CD4-positive, alpha-beta T cell treated with Interleukin-15 for 1 hour (primary cell): ENCODE data around the gene PGPEP1.
"Not testable (repeated sequence)": the region's sequence is repeated elsewhere in the genome, so short reads cannot be mapped to it uniquely, and the experiment has no call there.

Experiments used
- DNase-seq: peaks from one replicate; pipeline ENCODE4 v3.0.0-alpha.2; 2020

Gene PGPEP1

DNA sequence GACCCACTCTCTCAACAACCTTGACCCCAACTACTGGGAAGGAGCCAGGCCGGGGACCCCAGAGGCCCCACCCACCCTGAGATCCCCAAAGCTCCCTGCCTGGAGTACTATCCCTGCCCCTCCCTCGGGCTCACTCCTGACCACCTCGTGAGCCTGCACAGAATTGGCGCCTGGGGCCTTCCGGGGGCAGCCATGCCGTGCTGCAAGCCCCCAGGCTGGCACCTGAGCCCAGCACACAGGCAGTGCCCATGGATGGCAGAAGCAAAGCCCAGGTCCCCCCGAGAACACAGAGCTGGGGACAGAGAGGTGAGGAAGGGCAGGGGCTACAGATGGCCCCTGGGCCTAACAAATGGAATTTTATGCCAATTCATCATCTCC, 31.5 kb upstream of the PGPEP1 start:
- no peak for DNase-seq

DNA sequence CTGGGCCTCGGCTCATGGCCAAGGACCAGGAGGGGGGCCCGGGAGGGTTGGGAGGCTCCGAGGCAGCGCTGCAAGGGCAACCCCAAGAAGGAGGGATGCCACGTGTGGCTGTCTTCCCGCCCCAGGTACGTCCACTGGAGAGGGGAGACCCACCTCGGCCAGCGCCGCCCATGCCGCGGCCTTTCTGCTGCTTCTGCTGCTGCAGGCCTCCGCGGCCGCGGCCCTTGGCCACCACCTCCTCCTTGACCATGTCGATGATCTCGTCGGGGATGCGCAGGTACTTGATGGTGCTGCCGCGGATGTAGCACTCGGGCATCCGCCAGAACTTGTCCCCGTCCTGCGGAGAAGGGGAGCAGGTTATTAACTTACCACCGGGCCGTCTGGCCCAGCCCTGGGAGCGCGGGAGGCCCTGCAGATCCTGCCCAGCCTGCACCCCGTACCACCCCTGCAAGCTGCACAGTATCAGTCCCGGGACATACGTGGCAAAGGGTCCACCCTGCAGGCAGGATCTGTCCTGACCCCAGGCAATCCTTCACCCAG, 30.8 kb upstream of the PGPEP1 start:
- no peak for DNase-seq

DNA sequence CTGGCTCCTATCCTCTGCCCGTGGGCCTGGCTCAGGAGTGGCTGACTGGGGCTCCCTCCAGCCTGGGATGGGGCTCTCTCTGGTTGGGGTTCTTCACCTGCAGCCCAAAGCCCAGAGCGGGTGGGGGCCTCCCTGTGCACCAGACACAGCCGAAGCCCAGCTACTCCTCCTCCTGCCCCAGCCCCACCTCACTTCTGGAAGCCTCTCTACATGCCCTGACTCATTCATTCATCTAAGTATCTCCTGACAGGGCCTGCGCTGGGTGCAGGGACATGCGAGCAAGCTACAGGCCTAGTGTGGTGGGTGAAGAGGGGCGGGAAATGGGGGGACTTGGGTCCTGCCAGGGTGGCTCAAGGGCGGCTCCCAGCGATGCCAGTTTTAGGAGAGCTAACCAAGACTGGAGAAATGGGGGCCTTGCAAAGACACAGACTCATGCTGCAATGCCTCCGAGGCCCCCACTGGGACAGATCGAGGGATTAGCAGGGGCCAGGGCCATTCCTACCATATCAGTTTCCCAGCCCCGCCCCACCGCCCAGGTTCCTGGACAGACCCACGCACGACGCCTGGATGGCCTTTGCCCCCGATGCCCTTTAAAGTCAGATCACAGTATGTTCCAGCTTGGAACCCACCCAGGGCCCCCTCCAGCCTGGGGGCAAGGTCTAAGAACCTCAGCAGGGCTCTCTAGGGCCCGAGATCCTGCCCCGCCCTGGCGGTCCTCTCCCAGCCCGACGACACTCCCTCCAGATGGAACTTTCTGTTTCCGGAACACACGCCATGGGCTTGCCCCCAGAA, 30.1 kb upstream of the PGPEP1 start:
- DNase-seq: no peak

DNA sequence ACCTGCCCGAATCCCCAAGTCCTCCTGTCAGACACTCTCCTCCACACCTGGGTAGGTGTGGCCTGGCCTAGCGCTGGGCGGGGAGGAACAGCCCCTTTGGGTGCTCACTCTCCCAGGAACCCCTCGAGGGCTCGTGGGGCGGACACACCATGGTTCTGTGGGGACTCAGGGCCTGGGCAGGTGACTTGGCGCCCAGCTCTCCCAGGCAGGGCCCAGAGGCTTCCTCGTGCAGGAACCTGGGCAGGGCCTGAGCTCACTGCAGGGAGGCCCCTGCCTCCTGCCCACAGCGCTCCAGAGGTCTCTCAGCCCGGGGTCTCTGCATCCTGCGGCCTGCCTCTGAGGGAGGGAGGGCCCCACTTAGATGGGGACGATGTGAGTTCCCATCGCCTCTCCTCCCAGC, 29.4 kb upstream of the PGPEP1 start:
- DNase-seq: no peak

DNA sequence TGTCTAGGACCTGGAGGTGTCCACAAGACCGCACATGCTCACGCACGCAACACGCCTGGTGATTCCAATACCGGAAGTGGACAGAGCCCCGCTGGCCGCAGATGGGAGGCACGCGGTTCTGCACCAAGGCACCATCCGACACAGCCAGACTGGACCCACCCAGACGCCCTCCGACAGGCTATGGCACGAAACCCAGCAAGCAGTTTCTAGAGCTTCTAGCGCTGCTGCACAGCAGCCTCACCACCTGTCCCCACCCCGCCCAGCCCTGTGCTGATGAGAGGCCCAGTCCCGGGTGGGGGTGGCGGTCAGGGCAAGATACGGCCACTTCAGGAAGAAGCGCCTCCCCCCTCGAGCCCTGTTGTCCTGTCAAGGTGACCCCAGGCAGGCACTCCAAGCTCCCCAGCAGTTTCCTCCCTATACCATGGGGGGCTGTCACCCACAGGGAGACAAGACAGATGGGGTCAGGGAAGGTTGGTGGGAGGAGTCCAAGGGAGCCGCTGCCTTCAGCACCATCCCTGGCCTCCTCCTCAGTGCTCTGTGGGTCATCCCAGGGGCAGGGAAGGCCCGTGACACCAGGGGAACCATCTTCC, 28.8 kb upstream of the PGPEP1 start:
- DNase-seq: no peak

DNA sequence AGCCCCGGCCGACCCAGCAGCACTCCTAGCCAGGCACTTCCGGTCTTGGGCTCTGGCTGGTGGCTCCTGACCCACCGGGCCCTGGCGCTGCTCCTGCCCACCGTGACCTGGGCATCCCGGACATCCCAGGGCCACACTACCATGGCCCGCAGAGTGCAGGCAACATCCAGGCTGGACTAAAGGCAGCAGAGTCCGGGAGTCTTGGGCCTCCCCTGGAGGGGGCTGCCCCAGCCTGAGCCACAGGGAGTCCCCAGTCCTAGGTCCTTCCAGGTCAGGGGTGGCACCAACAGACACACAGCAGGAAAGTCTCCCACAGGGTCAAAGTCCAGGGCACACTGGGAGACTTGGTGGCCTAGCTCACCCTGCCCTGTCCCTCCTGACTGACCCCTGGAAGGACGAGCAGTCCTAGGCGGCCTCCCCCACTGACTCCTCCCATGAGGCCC, 28.3 kb upstream of the PGPEP1 start:
- no peak for DNase-seq

DNA sequence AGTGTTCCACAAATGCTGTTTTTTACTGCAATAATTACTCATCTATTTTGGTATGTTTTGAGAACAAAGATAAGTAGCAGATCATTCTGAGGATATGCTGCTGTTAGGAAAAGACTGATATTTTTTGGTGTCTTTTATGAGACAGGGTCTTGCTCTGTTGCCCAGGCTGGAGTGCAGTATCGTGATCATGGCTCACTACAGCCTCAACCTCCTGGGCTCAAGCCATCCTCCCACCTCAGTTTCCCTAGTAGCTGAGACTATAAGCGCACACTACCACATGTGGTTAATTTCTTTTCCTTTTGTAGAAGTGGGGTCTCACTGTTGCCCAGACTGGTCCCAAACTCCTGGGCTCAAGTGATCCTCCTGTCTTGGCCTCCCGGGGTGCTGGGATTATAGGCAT, 27.0 kb upstream of the PGPEP1 start:
- DNase-seq: no peak

DNA sequence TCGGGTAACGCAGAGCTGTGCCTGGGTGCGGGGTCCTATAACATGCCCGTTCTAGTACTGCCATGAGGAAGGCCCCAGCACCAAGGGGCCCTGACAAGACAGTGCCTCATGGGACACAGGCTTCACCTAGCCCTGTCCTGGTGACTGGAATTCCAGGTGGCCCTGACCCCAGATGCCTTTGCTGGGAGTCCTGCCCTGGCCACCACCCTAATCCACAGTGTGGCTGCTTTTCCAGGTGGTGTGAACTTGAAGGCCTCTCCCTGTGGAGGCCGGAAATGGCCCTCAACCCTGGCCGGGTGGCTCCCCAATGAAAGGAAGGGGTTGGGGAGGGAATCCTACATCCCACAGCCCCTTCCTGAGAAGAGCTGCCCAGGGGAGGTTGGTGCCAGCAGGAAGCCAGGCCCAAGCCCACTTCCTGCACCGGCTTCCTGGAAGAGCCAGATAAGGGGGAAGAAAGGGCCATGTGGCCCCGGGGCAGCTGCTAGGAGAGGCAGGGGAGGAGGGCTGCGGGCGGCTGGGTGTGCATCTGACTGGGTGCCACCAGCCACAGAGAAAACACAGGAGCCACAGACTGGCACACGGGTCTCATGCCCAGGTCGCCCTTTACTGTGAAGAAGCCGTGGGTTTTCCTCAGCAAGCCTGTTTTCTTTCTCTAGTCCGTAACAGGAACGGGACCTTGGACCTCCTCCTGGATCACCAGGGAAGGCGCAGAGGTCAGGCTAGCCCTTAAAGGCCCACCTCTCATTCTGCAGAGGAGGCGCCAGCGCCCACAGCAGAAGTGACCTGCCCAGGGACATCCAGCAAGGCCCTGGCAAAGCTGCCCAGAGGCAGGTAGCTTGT, 22.2 kb upstream of the PGPEP1 start:
- peak; percentile 68 for DNase-seq

DNA sequence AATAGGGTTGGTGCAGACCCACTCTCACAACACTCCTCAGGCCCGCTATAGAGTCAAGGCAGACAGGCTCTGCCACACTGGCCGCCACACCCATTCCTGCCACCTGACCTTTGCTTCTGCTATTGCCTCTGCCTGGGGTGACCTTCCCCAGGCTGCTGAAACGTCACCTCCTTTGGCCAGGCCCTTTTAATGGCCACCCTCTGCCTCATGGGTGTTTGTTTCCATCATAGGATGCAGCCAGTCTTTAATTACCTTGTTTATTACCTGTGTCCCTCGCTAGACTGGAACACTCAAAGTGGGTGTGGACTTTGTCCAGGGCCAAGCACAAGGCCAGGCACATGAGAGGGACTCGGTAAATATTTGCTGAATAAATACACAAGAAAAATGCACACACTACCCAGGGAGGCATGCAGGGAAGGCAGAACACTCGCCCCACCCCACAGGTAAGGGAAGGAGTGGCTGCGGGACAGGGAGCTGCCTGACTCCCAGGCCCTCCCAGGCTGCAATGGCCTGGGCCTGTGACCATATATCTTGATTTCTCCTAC, 20.7 kb upstream of the PGPEP1 start:
- peak; percentile 55 for DNase-seq

DNA sequence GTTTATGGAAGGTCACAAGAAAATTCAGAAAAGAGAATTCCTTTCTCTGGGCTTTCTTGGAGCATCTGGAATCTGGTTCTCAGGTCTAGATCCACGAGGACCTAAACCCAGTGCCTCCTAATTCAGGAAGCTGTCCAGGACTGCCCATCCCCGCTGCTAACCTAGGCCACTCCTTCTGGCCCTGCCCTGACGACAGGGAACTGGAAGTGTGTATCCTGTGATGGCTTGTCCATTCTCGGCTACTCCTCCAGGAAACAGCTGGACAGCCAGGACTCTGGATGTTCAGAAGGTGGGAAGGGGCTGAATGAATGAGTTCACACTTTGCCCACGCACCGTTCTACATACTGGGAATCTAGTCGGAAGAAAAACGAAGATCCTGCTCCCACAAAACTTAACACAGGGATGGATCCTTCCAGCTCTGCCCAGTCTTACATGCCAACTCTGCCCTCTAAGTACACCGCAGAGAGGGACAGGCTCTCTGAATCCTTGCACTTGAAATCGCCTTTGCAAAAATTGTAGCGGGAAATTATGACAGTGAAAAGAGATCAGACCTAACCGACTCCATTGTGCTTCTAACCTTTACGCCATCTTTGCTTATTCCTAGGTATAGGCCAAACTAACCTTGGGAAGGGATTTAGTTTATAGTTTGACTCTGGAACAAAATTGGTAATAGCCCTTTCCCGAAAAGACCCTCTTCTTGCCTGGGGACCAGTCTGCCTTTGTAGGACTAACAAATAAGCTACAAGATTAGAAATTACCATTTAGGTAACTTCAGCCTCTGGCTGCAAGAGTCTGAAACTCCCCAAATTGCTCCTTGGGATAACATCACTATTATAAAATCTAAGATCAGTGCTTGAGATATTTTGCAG, 19.3 kb upstream of the PGPEP1 start:
- no peak for DNase-seq

DNA sequence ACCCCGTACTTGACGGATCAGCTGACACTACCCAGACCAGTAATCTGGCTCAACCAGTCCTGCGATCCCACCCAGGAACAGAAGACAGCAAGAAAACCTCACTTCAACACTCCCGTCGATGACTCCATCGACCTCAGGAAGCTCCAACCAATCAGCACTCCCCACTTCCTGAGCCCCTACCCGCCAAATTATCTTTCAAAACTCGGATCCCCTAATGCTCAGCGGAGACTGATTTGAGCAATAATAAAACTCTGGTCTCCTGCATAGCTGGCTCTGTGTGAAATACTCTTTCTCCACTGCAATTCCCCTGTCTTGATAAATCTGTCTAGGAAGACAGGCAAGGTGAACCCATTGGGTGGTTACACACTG, 18.7 kb upstream of the PGPEP1 start:
- no peak for DNase-seq

DNA sequence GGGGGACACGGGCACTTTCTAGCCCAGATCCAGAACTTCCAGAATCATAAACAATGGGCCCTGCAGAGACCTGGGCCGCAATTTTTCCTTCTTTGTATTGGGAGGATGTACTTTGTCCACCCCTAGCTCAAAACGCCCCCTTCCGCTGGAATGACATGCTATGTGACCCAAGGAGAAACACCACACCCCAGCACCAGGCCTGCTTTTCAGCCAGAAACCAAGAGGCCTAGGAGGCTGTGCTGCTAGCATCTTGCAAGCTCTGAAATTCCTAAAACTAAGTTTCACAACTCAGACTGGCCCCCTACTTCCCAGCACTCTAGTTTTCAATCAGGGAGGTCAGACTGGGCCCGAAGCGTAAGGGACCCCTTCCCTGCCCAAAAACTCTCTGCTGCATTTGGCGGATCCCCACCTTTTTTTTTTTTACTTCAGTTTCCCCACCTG, 18.1 kb upstream of the PGPEP1 start:
- no peak for DNase-seq

DNA sequence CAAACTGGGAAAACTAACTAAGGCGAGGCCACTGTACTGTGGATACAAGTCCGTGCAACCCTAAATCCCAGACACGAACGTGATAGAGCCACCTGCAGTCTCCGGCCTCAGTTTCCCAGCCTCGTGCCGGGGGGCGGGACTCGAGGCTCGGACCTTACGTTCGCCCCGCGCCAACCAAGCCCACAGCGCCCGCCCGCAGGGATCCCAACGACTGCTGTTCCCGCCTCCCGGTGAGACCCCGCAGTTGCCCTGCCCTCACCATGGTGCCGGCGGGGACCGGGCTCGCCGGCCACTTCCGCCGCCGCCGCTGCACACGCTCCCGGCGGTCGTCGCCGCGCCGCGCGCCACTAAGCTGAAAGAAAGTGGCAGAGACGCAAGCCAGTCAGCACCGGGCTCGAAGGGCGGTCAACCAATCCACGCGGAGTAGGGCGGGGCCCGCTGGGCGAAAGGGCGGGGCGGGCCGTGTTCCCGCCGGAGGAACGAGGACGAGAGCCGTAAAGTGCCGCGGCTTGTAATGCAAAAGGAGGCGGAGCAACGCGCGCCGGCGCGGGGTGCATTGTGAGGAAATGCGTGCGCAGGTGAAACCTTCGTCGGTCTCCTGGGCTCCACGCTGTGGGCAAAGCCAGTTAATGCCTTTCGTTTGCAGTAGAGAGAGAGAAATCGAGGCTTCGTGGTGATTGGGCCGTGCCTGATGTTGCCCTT, 17.5 kb upstream of the PGPEP1 start, which contains the start of gene LSM4:
Gene LSM4 (minus strand): TSS at position 318 of the 702 bp plus-strand sequence. CDS start 56 bp downstream, at position 262.
- peak; percentile 99 for DNase-seq

DNA sequence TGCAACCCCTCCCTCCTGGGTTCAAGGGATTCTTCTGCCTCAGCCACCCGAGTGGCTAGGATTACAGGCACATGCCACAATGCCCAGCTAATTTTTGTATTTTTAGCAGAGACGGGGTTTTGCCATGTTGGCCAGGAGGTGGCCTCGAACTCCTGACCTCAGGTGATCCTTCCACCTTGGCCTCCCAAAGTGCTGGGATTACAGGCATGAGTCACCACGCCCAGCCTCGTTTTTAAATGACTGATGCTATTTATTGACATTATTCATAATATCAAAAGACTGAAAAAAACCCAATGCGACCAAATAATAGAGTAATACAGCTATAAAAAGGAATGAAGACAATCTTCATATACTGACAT, 16.0 kb upstream of the PGPEP1 start:
- not testable (repeated sequence) for DNase-seq

DNA sequence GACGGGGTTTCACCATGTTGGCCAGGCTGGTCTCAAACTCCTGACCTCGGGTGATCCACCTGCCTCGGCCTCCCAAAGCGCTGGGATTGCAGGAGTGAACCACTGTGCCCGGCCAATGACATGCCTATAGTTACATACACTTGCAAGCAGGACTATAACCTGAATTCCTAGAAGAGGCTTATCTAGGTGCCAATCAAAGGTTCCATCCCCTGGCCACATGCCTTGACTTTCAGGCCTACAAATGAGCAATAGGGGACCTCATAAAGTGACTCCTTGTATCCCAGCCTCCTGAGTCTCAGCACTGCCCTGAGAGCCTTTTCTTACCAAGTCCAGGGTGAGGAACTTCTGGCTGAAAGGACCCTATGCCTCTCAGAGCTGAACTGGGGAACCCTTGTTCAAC, 13.6 kb upstream of the PGPEP1 start:
- DNase-seq: no peak

DNA sequence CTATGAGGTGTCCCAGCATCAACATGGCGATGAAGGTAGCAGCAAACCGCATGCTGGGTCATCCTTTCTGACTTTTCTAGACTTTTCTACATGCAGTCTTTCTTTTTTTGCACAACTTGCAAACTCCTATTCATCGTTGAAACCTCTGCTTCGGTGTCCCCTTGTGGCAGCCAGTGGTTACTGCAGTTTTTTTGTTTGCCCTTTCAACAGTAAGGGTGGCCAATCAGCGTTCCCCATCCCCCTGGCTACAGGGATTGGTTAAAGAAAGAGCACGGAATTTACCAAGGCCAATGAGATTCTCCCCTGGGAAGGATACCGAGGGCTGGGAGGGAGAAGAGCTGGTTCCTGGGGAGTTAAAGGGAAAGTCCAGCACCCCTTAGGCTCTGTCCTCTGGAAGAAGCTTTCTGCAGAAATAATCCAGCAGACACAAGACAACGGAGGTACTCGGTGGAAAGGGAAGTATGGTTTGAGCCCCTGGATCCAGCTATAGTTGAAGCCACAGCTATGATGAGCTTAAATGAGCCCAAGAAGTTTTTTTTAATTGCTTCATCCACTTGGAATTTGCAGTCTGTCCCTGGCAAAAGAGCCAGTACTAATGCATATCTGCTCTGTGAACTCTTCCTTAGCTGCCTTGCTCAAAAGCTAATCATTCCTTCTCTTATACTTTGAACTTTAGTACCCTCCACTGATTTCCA, 11.9 kb upstream of the PGPEP1 start:
- DNase-seq: peak; percentile 90

DNA sequence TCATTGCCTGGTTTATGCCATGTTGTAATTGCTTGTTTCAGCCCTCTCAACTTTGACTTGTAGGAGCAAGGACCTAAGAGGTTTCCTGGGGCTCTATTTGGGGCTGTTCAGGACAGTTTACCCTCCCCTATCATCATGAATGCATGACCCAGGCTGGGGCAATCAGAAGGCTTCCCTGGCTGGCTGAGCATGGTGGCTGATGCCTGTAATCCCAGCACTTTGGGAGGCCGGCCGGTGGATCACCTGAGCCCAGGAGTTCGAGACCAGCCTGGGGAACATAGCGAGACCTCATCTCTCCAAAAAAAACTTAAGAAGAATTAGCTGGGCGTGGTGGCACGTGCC, 11.4 kb upstream of the PGPEP1 start:
- no peak for DNase-seq

DNA sequence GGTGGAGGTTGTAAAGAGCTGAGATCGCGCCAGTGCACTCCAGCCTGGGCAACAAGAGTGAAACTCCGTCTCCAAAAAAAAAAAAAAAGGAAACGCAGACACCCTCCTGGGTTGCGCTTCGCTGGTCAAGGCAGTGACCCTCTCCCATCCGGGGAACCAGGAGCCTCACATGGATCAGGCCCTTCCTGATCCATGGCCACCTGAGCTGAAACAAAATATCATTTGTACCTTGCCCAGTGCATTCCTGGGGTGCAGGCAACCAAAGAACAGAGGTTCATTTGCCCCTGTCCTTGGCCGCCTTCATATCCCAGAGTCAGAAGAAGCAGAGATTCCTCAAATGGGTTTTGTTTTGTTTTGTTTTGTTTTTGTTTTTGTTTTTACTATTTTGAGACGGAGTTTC, 9.5 kb upstream of the PGPEP1 start:
- DNase-seq: no peak

DNA sequence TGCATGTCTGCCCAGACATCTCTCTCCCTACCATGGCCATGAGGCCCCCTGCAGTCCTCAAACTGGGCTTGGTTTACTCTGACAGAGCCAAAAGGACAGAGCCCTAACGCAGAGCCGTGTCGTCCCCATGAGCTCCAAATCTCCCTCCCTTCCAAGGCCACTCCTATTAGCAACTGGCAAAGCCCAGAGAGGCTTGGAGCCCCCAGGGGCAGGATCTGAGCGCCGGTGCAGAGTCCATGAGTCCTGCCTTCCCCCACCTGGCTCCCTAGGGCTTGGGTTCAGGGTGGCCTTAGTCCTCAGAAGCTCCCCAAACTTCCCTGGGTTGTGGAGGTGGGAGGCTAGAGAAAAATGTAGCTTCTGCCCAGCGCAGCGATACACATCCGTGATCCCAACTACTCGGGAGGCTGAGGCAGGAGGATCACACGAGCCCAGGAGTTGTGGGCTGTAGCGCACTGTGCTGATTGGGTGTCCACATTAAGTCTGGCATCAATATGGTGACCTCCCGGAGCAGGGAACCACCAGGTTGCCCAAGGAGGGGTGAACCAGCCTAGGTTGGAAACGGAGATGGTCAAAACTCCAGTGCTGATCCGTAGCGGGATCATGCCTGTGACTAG, 7.4 kb upstream of the PGPEP1 start:
- no peak for DNase-seq

DNA sequence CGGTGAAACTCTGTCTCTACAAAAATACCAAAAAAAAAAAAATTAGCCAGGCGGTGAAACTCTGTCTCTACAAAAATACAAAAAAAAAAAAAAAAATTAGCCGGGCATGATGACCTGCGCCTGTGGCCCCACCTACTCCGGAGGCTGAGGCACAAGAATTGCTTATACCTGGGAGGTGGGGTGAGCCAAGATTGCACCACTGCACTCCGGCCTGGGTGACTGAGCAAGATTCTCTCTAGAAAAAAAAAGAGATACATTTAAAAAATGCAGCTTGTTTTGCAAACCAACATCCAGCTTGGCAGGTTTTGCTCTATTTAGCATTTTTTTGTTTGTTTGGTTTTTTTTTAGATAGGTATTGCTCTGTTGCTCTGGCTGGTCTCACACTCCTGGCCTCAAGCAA, 6.7 kb upstream of the PGPEP1 start:
- DNase-seq: no peak

DNA sequence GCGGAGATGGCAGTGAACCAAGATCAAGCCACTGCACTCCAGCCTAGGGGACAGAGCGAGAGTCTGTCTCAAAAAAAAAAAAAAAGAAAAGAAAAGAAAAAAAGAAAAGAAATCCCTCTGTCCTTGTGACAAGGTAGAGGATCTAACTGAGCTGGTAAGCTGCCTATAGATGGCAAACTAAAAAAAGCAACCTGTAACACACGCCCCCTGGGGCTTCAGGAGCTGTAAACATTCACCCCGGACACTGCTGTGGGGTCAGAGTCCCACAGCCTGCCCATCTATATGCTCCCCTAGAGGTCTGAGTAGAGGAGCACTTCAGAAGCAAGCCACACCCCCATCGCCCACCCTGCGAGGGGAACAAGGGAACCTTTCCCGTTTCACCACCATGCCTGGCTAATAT, 4.3 kb upstream of the PGPEP1 start:
- DNase-seq: no peak
